Transverse colon (tissue), 4 donors: ENCODE results near the gene TMEM255B.

Experiments
- EP300 ChIP-seq: sonication (generic); formaldehyde crosslinking; IDR thresholded peaks from one replicate; pipeline ENCODE4 v1.6.1; 2017; ENCODE audit warnings: antibody characterized with exemption, low read depth
- POLR2A ChIP-seq: fragments of 450-650 bp; IDR thresholded peaks from one replicate; pipeline ENCODE4 v1.6.1; 2016; ENCODE audit warnings: antibody characterized with exemption, mild to moderate bottlenecking, moderate library complexity
- POLR2AphosphoS5 ChIP-seq, 3 donors: sonication (generic); formaldehyde crosslinking; IDR thresholded peaks; one replicate each; pipeline ENCODE4 v1.6.1; 2016; ENCODE audit warnings: antibody characterized with exemption in 3 of 3
- TF ChIP-seq, protein P1 (sequence below), 5 experiments: fragments of 200-600 bp in 3 of 5; fragments of 450-650 bp in 2 of 5; sonication (generic) in 3 of 5; IDR thresholded peaks; 1 replicate in 2 of 5; 2 replicates in 3 of 5; pipeline ENCODE4 v1.5.1; 2016 to 2017; ENCODE audit warnings: antibody characterized with exemption in 5 of 5, inconsistent platforms in 3 of 5, mild to moderate bottlenecking in 2 of 5, moderate library complexity in 1 of 5

DNA sequence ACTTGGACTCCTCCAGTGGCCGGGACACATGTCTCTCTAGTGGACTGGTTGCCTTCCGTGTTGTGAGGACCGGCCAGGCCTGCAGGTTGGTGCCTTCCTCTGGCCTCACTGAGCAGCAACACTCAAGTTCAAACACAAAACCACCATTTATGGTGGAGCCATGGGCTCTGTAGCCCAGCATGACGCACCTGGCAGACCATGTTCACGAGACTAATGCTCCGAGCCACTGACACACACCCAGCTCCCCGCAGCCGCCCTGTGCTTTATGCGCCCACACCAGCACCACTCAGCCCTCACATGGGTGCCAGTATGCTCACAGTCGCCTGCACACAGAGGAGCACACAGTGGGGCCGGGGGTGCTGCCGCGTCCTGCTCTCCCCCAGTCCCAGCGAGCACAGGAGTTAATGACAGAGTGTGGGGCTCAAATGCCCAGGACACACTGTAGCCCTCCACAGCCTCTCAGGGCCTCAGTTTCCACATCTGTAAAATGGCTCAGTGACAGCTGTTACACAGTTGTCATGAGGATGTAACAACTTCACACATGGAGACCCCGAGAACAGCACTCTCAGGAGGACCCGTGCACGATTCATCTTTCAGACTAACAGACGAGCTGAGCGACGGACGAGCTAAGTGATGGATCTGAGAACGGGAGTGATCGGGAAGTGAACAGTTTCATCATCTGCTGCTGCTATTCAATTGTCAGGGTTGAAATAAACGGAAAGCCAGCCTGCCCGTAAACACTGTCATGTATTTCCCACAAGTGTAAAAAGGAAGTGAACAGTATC is 97.1 kb downstream of the TMEM255B start:
- TF ChIP-seq, protein P1, sequence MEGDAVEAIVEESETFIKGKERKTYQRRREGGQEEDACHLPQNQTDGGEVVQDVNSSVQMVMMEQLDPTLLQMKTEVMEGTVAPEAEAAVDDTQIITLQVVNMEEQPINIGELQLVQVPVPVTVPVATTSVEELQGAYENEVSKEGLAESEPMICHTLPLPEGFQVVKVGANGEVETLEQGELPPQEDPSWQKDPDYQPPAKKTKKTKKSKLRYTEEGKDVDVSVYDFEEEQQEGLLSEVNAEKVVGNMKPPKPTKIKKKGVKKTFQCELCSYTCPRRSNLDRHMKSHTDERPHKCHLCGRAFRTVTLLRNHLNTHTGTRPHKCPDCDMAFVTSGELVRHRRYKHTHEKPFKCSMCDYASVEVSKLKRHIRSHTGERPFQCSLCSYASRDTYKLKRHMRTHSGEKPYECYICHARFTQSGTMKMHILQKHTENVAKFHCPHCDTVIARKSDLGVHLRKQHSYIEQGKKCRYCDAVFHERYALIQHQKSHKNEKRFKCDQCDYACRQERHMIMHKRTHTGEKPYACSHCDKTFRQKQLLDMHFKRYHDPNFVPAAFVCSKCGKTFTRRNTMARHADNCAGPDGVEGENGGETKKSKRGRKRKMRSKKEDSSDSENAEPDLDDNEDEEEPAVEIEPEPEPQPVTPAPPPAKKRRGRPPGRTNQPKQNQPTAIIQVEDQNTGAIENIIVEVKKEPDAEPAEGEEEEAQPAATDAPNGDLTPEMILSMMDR (IDR thresholded peaks at IDR 0.05): no peak
- no peak for TF ChIP-seq POLR2A
- TF ChIP-seq POLR2AphosphoS5 (IDR thresholded peaks at IDR 0.05): no peak
- TF ChIP-seq EP300: no peak
